ENCODE measurements around the gene NDUFB6.
A peak's percentile ranks its signal among the peaks of the same experiment; 100 is the strongest.
"Not testable (repeated sequence)": the region's sequence is repeated elsewhere in the genome, so short reads cannot be mapped to it uniquely, and the experiment has no call there.

The NDUFB6 gene

GRCh38 chr9:32572900-32573523 is at the start of gene NDUFB6:
Gene NDUFB6, minus strand, starts transcription at chr9:32573159. Its CDS starts 99 bp downstream, at chr9:32573060.
- peak; percentile 90 for DNase-seq (ENCODE audit: low spot score)

DNA sequence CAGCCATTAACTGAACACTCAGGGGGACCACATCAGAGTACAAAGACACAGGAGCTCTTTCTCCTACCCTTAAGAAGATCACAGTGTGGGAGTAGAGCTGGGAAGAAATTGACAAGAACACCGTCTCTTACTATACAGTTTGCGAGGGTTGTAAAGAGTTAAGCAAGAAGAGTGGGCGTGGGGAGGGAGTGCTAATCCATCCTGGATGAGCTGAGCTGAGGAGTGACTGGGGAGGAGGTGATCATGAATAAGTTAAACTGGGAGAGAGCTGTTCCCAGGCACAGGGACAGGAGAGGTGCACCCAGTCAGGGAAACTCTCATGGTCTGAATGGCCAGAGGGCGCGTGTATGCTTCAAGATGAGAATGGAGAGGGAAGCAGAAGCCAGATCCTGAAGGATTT is 45.3 kb upstream of the NDUFB6 start:
- no peak for DNase-seq (ENCODE audit: low spot score)

GRCh38 chr9:32606811-32607210 is 33.9 kb upstream of the NDUFB6 start:
- DNase-seq (ENCODE audit: low spot score), result no peak

DNA sequence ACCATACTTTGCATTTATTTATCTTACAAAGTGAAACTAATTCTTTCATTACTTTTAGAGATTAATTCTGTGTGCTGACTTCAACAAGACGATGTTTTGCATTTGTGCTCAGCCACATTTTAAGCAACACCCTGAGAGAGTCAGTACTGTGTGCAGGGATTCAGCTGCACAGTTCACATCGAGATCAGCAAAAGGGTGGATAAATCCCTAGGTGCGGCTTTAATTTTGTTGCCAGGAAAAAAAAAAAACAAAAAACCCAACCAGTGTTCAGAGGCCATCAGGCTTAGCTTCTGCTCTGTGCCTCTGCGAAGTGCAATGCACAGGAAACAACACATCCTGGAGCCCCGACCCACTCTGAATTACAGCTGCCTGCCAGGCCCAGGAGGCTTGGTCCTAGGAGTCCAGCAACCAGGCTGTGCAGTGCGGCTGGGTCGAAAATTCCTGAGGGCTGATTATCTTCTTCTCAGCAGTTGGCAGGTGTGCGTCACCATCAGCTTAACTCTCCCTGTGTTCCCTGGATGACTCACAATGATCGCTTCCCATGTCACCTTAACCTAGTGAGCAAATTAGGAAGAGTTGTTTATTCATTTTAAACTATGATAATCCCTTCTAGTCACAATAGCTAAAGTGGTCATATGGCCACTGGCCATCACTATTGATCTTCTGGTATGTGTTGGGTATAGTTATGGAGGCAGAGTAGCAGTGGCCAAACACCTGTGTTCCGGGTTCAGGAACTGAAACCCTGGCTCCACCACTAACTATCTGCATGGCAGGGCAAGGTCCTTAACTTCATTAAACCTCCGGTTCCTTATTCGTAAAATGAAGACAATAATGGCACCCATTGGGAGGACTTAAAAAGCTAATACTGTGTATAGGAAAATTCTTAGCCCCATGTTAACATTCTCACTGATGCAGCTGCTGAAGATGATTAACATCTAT is 31.2 kb upstream of the NDUFB6 start:
- DNase-seq (ENCODE audit: low spot score), result no peak

- DNase-seq (ENCODE audit: low spot score), result not testable (repeated sequence)
These were observed 26.1 kb upstream of the NDUFB6 start for GRCh38 chr9:32599021-32599420.

GRCh38 chr9:32596936-32597335 is 24.0 kb upstream of the NDUFB6 start:
- DNase-seq (ENCODE audit: low spot score), result no peak

- no peak for DNase-seq (ENCODE audit: low spot score)
These were observed 23.3 kb upstream of the NDUFB6 start for GRCh38 chr9:32596096-32596865.

DNA sequence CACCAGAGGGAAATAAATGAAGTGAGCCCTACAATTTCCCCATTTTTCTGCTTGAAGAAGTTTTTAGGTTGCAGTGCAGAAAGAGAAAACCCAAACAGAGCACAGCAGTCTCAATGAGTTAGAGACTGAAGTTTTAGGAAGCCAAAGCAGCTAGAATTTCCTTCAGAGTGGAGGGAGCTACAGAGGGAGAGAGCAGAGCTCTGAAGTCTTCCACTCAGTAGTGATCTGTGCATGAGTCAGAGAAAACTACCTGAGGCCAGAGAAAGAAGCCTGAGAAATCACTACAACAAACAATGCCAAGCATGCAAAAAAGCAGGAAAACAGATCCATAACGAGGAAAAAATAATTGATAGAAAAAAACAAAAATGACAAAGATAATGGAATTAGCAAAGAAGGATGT is 17.9 kb upstream of the NDUFB6 start:
- no peak for DNase-seq (ENCODE audit: low spot score)

DNA sequence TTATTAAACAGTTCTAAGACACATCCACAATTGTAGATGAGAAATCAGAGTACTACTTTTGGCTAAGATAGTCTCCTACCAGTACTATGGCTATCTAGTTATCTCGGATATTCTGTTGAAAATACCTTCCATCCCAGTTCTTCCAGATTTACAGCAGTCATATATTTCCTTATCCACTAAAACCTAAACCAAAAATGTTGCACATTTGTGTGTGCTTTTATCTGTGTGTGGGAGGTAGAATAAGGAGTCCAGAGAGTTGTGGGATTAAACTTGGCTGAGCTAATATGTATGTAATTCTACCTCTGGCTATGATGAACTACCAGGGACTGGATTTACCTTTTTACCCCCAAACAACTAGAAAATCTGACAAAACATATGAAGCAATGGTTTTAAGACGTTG is 17.5 kb upstream of the NDUFB6 start:
- DNase-seq (ENCODE audit: low spot score), result no peak

GRCh38 chr9:32589083-32589723 is 16.2 kb upstream of the NDUFB6 start:
- DNase-seq (ENCODE audit: low spot score), result peak; percentile 47

- no peak for DNase-seq (ENCODE audit: low spot score)
These were observed 14.9 kb upstream of the NDUFB6 start for GRCh38 chr9:32587901-32588300.

GRCh38 chr9:32584784-32585183 is 11.8 kb upstream of the NDUFB6 start:
- DNase-seq (ENCODE audit: low spot score), result no peak

- peak; percentile 43 for DNase-seq (ENCODE audit: low spot score)
These were observed 8.7 kb upstream of the NDUFB6 start for GRCh38 chr9:32581512-32582143.

DNA sequence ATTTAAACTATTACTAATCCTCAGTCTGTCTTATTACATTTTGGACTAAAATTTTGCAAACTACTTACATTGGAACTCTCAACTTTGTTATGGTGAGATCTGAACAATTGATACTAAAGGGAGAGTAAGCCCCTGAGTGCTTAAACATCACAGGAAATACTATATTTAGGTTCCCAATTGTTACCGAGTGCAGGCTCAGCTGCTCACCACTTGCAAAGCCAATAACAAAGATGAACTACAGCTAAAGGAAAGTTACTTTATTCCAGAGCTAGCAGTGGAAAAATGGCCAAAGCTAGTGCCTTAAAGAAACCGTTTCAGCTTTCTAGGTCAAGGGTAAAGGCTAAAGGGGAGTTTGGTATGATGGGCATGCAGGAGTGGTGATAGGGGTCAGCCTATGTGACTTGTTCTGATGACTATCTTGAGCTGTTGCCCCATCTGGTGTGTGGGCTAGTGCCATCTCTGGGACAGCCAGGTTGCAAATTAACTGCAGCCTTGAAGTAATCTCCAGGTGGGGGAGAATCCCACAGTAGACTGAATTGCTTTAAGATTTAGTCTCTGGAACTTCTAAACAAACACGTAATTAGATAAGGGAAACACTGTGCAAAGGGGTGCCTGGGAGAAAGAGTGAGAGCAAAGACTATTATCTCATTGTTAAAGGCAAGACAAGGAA is 7.8 kb upstream of the NDUFB6 start:
- no peak for DNase-seq (ENCODE audit: low spot score)

DNA sequence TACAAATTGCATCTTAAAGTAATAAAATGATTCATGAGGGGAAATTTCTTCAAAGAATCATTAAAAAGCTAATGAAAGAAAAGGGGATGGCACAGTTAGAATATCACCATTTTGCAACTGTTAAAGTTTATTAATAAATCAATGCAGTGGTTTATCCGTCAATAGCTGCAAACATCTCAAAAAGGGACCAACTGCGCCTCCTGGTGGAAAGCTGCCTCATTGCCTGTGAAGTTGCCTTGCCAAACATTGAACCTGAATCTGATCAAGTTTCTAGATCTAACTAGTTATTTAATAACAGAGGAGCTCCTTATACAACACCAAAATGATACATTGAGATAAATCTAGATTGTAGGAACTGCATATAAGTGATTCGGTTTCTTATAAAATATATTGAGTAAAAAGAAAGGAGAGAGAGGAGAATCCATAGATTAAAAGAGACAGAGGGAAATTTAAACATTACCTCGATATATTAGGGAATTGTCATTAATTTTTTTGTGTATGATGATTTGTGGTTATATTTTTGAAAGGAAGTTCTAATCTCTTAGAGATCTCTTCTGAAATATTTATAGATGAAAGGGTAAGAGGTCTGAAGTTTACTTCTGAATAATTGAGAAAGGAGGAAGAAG is 6.9 kb upstream of the NDUFB6 start:
- peak; percentile 22 for DNase-seq (ENCODE audit: low spot score)

DNA sequence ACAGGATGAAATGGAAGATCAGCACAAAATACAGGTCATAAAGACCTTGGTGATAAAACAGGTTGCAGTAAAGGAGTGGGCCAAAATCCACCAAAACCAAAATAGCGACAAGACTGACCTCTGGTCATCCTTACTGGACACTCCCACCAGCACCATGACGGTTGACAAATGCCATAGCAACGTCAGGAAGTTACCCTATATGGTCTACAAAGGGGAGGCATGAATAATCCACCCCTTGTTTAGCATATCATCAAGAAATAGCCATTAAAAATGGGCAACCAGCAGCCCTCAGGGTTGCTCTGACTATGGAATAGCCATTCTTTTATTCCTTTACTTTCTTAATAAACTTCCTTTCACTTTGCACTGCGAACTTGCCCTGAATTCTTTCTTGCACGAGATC is 6.0 kb upstream of the NDUFB6 start:
- no peak for DNase-seq (ENCODE audit: low spot score)

GRCh38 chr9:32577316-32577715 is 4.4 kb upstream of the NDUFB6 start:
- no peak for DNase-seq (ENCODE audit: low spot score)

DNA sequence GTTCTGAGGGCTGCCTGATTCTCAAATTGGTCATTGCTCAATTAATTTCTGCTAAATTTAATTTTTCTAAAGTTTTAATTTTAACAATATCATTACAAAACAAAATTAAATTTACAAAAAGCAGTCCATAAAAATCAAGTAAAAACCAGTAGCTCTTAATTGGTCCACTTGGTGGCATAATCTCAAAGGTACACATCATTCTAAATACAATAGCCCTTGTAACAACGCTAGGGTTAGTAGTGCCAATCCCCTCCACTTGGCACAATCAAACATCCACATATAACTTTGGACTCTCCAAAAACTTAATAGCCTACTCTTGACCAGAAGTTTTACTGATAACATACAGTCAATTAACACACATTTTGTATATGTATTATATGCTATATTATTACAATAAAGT is 1.9 kb upstream of the NDUFB6 start:
- DNase-seq (ENCODE audit: low spot score), result no peak

DNA sequence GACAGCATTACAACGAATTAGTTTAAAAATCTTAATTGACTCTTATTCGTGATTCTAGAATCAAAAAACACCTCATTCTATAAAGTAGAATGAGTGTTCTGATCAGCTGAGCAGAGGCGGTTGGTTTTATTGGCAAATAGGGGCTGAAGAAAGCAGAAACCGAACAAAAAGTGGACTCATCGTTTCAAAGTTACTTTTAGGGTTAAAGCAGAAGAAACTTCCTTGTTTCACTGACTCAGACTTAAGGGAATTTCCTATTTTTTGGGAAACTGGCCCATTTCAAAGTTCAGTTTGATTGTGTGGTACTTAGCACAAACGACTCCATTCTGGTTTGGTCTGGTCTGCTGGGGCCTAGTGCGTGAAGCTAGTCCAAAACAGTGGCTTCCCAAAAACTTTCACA is 862 bp upstream of the NDUFB6 start:
- no peak for DNase-seq (ENCODE audit: low spot score)
